ENCODE data around the gene VPS33A.

GRCh38 chr12:122206976-122207375 lies 59.3 kb downstream of the VPS33A start:
- TF ChIP-seq CTCF (IDR thresholded peaks at IDR 0.05; ENCODE audit: insufficient read depth, low read length): no peak
- TF ChIP-seq POLR2AphosphoS5 (IDR thresholded peaks at IDR 0.05; ENCODE audit: low read depth): no peak
- TF ChIP-seq REST (IDR thresholded peaks at IDR 0.05; ENCODE audit: insufficient replicate concordance, low read depth): no peak
- TF ChIP-seq GABPA (IDR thresholded peaks at IDR 0.05; ENCODE audit: low read depth): no peak
